ENCODE results near the gene CUEDC1. TPM values are rescaled to one million over a fixed set of nuclear protein-coding genes. Genes with fewer than 3 reads are reported as not detected.

The CUEDC1 gene
- polyA plus RNA-seq, 1 experiment = 48.5 TPM

DNA sequence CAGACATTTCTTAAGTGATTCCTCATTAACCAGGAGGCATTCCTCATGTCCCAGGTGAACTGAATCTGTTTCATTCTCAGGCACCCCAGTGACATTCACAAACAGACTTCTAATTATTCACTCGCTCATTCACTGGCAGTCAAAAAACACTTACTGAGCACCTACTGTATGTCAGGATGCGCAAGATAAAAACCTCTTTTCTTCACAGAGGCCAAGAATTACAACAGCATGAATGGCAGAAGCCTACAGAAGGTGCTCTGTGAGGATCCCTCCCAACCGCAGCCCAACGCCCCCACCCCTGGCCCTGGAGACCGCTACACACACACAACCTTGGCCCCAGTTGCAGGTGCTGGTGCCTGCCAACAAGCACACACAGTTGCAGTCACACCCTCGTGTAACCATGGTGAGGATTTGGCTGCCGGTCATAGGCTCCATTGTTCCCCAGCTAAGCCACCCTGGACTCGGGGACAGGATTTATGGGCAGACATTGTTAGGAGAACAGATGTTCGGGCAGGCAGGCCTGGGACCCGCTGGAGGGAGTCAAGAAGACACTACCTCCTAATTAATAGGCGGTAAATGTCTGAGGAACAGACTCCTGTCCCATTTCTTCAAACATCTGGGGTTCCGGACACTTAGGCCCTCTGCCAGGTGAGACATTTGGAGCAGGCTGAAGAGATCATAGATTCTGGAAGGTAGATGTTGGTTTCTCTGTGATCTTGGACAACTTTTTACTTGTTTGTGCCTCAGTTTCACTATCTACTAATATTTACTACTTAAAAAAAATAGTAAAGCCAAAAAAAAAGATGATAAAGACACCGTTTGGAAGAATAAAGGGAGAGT lies 43.2 kb downstream of the CUEDC1 start:
- no peak for DNase-seq (ENCODE audit: low read depth)

DNA sequence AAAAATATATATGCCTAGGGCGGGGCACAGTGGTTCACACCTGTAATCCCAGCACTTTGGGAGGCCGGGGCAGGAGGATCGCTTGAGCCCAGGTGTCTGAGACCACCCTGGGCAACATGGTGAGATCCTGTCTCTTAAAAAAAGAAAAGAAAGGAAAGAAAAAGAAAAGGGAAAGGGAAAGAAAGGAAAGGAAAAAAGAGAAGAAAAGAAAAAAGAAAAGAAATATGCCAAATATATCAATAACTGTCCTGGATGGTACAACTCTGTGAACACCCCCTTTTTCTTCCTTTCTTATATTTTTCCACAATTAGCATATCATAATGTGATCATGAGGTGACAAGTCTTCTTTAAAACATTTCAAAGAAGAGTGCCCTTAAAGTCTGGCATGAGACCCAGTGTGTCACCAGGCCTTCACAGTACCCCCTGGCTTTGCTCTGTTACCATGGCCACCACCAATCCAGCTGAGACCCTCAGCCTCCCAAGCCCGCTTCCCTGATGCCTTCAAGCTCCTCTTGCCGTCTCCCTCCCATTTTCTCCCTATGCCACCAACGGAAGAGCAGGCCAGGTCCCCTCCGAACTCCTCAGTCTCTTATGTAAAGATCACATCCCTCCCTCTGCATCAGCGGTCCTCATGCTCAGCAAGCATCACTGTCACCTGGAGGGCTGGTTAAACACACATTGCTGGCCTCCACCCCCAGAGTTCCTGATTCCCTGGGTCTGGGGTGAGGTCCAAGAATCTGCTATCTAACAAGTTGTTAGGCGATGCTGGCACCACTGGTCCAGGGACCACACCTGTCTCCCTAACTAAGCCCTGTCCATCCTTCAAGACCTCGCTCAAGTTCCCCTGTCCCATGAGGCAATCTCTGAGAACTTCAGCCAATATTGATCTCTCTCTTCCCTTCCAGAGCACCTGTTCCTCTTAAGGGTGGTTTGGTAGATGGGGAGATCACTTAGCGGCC lies 44.5 kb downstream of the CUEDC1 start:
- H3K36me3 ChIP-seq (ENCODE audit: control insufficient read depth, insufficient read depth, low read length) = no peaks in the 10 kb centered on the region
- no peaks in the 10 kb centered on the region for H3K27me3 ChIP-seq (ENCODE audit: control insufficient read depth, insufficient read depth, low read length)
- TF ChIP-seq, protein P1, sequence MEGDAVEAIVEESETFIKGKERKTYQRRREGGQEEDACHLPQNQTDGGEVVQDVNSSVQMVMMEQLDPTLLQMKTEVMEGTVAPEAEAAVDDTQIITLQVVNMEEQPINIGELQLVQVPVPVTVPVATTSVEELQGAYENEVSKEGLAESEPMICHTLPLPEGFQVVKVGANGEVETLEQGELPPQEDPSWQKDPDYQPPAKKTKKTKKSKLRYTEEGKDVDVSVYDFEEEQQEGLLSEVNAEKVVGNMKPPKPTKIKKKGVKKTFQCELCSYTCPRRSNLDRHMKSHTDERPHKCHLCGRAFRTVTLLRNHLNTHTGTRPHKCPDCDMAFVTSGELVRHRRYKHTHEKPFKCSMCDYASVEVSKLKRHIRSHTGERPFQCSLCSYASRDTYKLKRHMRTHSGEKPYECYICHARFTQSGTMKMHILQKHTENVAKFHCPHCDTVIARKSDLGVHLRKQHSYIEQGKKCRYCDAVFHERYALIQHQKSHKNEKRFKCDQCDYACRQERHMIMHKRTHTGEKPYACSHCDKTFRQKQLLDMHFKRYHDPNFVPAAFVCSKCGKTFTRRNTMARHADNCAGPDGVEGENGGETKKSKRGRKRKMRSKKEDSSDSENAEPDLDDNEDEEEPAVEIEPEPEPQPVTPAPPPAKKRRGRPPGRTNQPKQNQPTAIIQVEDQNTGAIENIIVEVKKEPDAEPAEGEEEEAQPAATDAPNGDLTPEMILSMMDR (IDR thresholded peaks at IDR 0.05; ENCODE audit: insufficient read depth, low read depth, low read length) = no peak
- no peak for DNase-seq (ENCODE audit: low read depth)
- ChIA-PET POLR2A (no interaction called here), CTCF (no interaction called here)
- no peak overlapping the region for H3K4me3 ChIP-seq (ENCODE audit: low read depth, low read length)

More for the DNA sequence above, 43.2 kb downstream of the CUEDC1 start:
- H3K4me3 ChIP-seq (ENCODE audit: low read depth, low read length) = no peak overlapping the region
- H3K36me3 ChIP-seq (ENCODE audit: control insufficient read depth, insufficient read depth, low read length) = no peaks in the 10 kb centered on the region
- ChIA-PET CTCF (no interaction called here), POLR2A (no interaction called here)
- TF ChIP-seq, protein P1 (IDR thresholded peaks at IDR 0.05; ENCODE audit: insufficient read depth, low read depth, low read length) = no peak
- H3K27me3 ChIP-seq (ENCODE audit: control insufficient read depth, insufficient read depth, low read length) = no peaks in the 10 kb centered on the region

DNA sequence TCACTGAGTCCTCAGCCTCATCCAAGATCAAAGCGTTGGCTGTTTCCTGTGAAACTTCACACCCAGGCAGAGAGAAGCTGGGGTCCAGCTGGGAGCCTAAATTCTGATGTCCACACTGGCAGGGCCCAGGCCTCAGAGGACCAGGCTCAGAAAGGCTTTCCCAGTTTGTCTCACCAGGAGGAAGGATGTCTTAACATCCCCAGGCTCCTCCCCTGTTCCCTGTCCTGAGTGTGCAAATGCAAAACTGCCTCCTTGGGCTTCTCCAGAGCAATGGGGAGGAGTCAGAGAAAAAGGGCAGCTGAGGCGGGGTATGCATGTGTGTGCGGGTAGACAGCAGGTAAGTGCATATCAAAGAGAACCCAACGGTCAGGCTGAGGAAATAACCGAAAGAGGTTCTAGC lies 45.7 kb downstream of the CUEDC1 start:
- POLR2A ChIA-PET = no interaction called here
- DNase-seq (ENCODE audit: low read depth) = no peak
- H3K4me3 ChIP-seq (ENCODE audit: low read depth, low read length) = no peak overlapping the region
- H3K36me3 ChIP-seq (ENCODE audit: control insufficient read depth, insufficient read depth, low read length) = no peaks in the 10 kb centered on the region
- CTCF ChIA-PET = interaction anchor here (1.1 to 1.5 kb wide), 3 partner anchors 12 to 18 kb away, joined by 3 to 4 read pairs (median 3); no protein-coding TSS in a partner anchor
- TF ChIP-seq, protein P1 (IDR thresholded peaks at IDR 0.05; ENCODE audit: insufficient read depth, low read depth, low read length) = no peak
- H3K27me3 ChIP-seq (ENCODE audit: control insufficient read depth, insufficient read depth, low read length) = no peaks in the 10 kb centered on the region

DNA sequence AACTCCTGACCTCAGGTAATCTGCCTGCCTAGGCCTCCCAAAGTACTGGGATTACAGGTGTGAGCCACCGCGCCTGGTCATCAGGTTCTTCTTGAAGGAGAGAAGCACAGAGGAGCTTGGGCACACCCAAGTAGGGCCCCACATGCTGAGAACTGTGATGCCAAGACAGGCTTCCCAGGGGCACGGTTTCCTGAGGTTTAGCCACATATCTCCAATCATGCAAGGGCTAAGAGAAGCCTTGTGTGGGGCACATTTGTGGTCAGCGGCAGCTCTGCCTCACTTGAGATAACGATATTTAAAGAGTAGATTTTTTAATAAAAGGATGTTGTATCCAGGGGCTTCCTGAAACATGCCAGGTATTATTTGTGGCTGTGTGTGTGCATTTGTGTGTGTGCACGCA lies 46.9 kb downstream of the CUEDC1 start:
- TF ChIP-seq, protein P1 (IDR thresholded peaks at IDR 0.05; ENCODE audit: insufficient read depth, low read depth, low read length) = no peak
- ChIA-PET CTCF (interaction anchor here (0.9 to 1.5 kb wide), 3 partner anchors 12 to 50 kb away, joined by 3 read pairs; no protein-coding TSS in a partner anchor), POLR2A (no interaction called here)

DNA sequence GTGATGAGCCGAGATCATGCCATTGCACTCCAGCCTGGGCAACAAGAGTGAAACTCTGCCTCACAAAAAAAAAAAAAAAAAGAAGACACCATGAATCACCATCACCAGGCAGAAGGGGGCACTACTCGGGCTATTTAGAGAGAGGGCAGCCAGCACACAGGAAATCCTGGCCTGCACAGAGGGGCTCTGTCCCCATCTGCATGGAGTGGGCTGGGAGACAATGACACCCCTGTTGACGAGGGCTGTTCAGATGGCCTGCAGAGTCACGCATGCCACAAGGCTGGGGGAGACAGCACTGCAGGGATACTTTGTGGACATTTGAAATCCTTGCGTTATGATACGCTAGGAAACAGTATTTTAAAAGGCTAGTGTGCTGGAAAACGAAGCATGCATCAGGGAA lies 48.3 kb downstream of the CUEDC1 start:
- no peak for DNase-seq (ENCODE audit: low read depth)
- TF ChIP-seq, protein P1 (IDR thresholded peaks at IDR 0.05; ENCODE audit: insufficient read depth, low read depth, low read length) = peak; percentile 13; the same call in 1 of the 2 replicates

More for the DNA sequence above, 46.9 kb downstream of the CUEDC1 start:
- Histone ChIP-seq H3K4me3 (ENCODE audit: low read depth, low read length) (no peak overlapping the region), H3K36me3 (ENCODE audit: control insufficient read depth, insufficient read depth, low read length) (no peaks in the 10 kb centered on the region), H3K27me3 (ENCODE audit: control insufficient read depth, insufficient read depth, low read length) (no peaks in the 10 kb centered on the region)
- no peak for DNase-seq (ENCODE audit: low read depth)

More for the DNA sequence above, 48.3 kb downstream of the CUEDC1 start:
- POLR2A ChIA-PET = no interaction called here
- Histone ChIP-seq H3K4me3 (ENCODE audit: low read depth, low read length) (no peak overlapping the region), H3K36me3 (ENCODE audit: control insufficient read depth, insufficient read depth, low read length) (no peaks in the 10 kb centered on the region), H3K27me3 (ENCODE audit: control insufficient read depth, insufficient read depth, low read length) (no peaks in the 10 kb centered on the region)
- CTCF ChIA-PET = interaction anchor here (1.1 kb wide), 1 partner anchor 49 kb away, joined by 3 read pairs; no protein-coding TSS in a partner anchor
